DMS 273 treated with DMSO at 0.1 percent for 48 hours (cell line): ENCODE measurements around the gene SEC63.
"Not testable (repeated sequence)": the region's sequence is repeated elsewhere in the genome, so short reads cannot be mapped to it uniquely, and the experiment has no call there.

Source experiments
- DNase-seq: peaks from one replicate; lab custom pipeline; 2025; lab: John Stamatoyannopoulos, UW

SEC63 gene

GRCh38 chr6:107928984-107929383 lies 29.0 kb downstream of the SEC63 start:
- DNase-seq = no peak

GRCh38 chr6:107926697-107927544 lies 31.1 kb downstream of the SEC63 start:
- DNase-seq = not testable (repeated sequence)

- DNase-seq = no peak
Observed at GRCh38 chr6:107917451-107918375, 40.3 kb downstream of the SEC63 start.

- not testable (repeated sequence) for DNase-seq
Observed at GRCh38 chr6:107916961-107917360, 41.0 kb downstream of the SEC63 start.

GRCh38 chr6:107911692-107912091 lies 46.3 kb downstream of the SEC63 start:
- no peak for DNase-seq

GRCh38 chr6:107894809-107895396 lies 63.1 kb downstream of the SEC63 start:
- no peak for DNase-seq

GRCh38 chr6:107890431-107890830 lies 67.6 kb downstream of the SEC63 start:
- not testable (repeated sequence) for DNase-seq

GRCh38 chr6:107885950-107886349 lies 72.1 kb downstream of the SEC63 start:
- not testable (repeated sequence) for DNase-seq

- DNase-seq = no peak
Observed at GRCh38 chr6:107879941-107880340, 78.1 kb downstream of the SEC63 start.

- DNase-seq = no peak
Observed at GRCh38 chr6:107877968-107878367, 80.0 kb downstream of the SEC63 start.

GRCh38 chr6:107871976-107872375 lies 86.0 kb downstream of the SEC63 start:
- DNase-seq = no peak

- not testable (repeated sequence) for DNase-seq
Observed at GRCh38 chr6:107871512-107871911, 86.5 kb downstream of the SEC63 start.

GRCh38 chr6:107871016-107871415 lies 87.0 kb downstream of the SEC63 start:
- no peak for DNase-seq

GRCh38 chr6:107870381-107870780 lies 87.6 kb downstream of the SEC63 start:
- DNase-seq = no peak

GRCh38 chr6:107869871-107870270 lies 88.1 kb downstream of the SEC63 start:
- DNase-seq = no peak

GRCh38 chr6:107868867-107869611 lies 89.0 kb downstream of the SEC63 start:
- DNase-seq = no peak

- no peak for DNase-seq
Observed at GRCh38 chr6:107867302-107867615, 90.7 kb downstream of the SEC63 start.

GRCh38 chr6:107866606-107867301 lies 91.3 kb downstream of the SEC63 start:
- DNase-seq = no peak

GRCh38 chr6:107864226-107865127 lies 93.5 kb downstream of the SEC63 start:
- DNase-seq = no peak

- DNase-seq = no peak
Observed at GRCh38 chr6:107862383-107862782, 95.6 kb downstream of the SEC63 start.
